Mesendoderm (in vitro differentiated cells): Measurements from ENCODE around the gene SYNM.
"Not testable (repeated sequence)": the region's sequence is repeated elsewhere in the genome, so short reads cannot be mapped to it uniquely, and the experiment has no call there.

ENCODE experiments used
- DNase-seq: peaks from one replicate; pipeline ENCODE4 v3.0.0; 2013
- H2AK5ac ChIP-seq: 2 replicates; pipeline ENCODE4 v1.6.1; 2013; ENCODE audit warnings: low read length, inconsistent platforms
- H2BK120ac ChIP-seq: 2 replicates; pipeline ENCODE4 v1.6.1; 2013; ENCODE audit warnings: low read depth, mild to moderate bottlenecking, low read length, moderate library complexity, mixed read lengths
- H2BK15ac ChIP-seq: replicated peaks from 2 replicates; pipeline ENCODE4 v1.6.1; 2013; ENCODE audit warnings: low read depth, mild to moderate bottlenecking, moderate library complexity
- H2BK5ac ChIP-seq: 2 replicates; pipeline ENCODE4 v1.6.1; 2013; ENCODE audit warnings: low read length, inconsistent platforms
- H3K18ac ChIP-seq: 2 replicates; pipeline ENCODE4 v1.6.1; 2013; ENCODE audit warnings: mild to moderate bottlenecking, low read length, mixed read lengths
- H3K23ac ChIP-seq: one replicate; pipeline ENCODE4 v1.6.1; 2013; ENCODE audit warnings: low read length
- H3K27ac ChIP-seq: 2 replicates; pipeline ENCODE4 v1.5.1; 2013; ENCODE audit warnings: low read depth, mild to moderate bottlenecking, inconsistent platforms, low read length, moderate library complexity
- H3K27me3 ChIP-seq: 2 replicates; pipeline ENCODE4 v1.6.1; 2013; ENCODE audit warnings: low read length, control low read depth, mild to moderate bottlenecking, inconsistent platforms; ENCODE audit not compliant: insufficient read depth, poor library complexity
- H3K36me3 ChIP-seq: 2 replicates; pipeline ENCODE4 v1.6.1; 2013; ENCODE audit warnings: low read length, inconsistent platforms; ENCODE audit not compliant: control insufficient read depth, insufficient read depth
- H3K4ac ChIP-seq: one replicate; pipeline ENCODE4 v1.6.1; 2013; ENCODE audit warnings: low read depth, mild to moderate bottlenecking, low read length, moderate library complexity
- H3K4me1 ChIP-seq: 2 replicates; pipeline ENCODE4 v1.6.1; 2013; ENCODE audit warnings: low read depth, low read length, inconsistent platforms; ENCODE audit not compliant: control insufficient read depth
- H3K4me2 ChIP-seq: 2 replicates; pipeline ENCODE4 v1.6.1; 2013; ENCODE audit warnings: low read length
- H3K4me3 ChIP-seq: 2 replicates; pipeline ENCODE4 v1.5.1; 2013; ENCODE audit warnings: mild to moderate bottlenecking, low read length
- H3K56ac ChIP-seq: one replicate; pipeline ENCODE4 v1.6.1; 2013; ENCODE audit warnings: low read length
- H3K79me1 ChIP-seq: 2 replicates; pipeline ENCODE4 v1.6.1; 2013; ENCODE audit warnings: low read length, inconsistent platforms
- H3K79me2 ChIP-seq: 2 replicates; pipeline ENCODE4 v1.6.1; 2013; ENCODE audit warnings: mild to moderate bottlenecking, low read length; ENCODE audit not compliant: control insufficient read depth, insufficient read depth
- H3K9ac ChIP-seq: 2 replicates; pipeline ENCODE4 v1.6.1; 2013; ENCODE audit warnings: low read length, inconsistent platforms
- H4K5ac ChIP-seq: one replicate; pipeline ENCODE4 v1.6.1; 2013; ENCODE audit warnings: low read length
- H4K8ac ChIP-seq: one replicate; pipeline ENCODE4 v1.6.1; 2013; ENCODE audit warnings: low read depth, mild to moderate bottlenecking, control low read depth, low read length, moderate library complexity
- WGBS: extraction: QIAGEN DNeasy Blood & Tissue Kit; methylation state at CpG from one replicate; pipeline ENCODE4 v1.1.7; 2013; ENCODE audit warnings: low lambda C conversion rate, missing lambda C conversion rate; ENCODE audit not compliant: insufficient coverage; ENCODE audit errors: extremely low coverage; 5-methylcytosine and 5-hydroxymethylcytosine counted together

SYNM gene

GRCh38 chr15:99110581-99111320, 5.9 kb downstream of the SYNM start:
- Histone ChIP-seq H3K36me3 (no peaks in the 10 kb centered on the region), H3K27ac (no peak overlapping the region), H2BK5ac (no peak overlapping the region), H3K79me1 (no peaks in the 10 kb centered on the region), H2BK15ac (no peak overlapping the region), H3K9ac (no peak overlapping the region), H4K8ac (no peak overlapping the region), H3K4me2 (no peak overlapping the region), H3K18ac (no peak overlapping the region), H2BK120ac (no peak overlapping the region), H3K4me3 (no peak overlapping the region), H2AK5ac (no peak overlapping the region), H3K4ac (no peak overlapping the region), H3K56ac (no peak overlapping the region), H3K23ac (no peak overlapping the region), H3K79me2 (no peaks in the 10 kb centered on the region), H3K4me1 (no peaks in the 10 kb centered on the region), H4K5ac (no peak overlapping the region), H3K27me3 (no peaks in the 10 kb centered on the region)
- DNase-seq, result no peak
- WGBS, result no CpG with 5 or more reads among the region's 8 CpGs

DNA sequence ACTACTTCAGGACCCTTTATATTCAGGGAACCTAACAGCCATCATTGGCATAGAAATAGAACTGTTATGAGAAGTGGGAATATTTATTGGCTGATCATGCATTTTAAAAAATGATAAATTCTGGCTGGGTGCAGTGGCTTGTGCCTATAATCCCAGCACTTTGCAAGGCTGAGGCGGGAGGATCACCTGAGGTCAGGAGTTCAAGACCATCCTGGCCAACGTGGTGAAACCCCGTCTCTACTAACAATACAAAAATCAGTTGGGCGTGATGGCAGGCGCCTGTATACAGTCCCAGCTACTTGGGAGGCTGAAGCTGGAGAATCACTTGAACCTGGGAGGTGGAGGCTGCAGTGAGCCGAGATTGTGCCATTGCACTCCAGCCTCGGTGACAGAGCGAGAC, 6.8 kb downstream of the SYNM start:
- H3K79me1 ChIP-seq, H3K27me3 ChIP-seq, H3K56ac ChIP-seq, H3K18ac ChIP-seq, H2AK5ac ChIP-seq, H4K8ac ChIP-seq, H3K4ac ChIP-seq, DNase-seq, H2BK120ac ChIP-seq, H3K79me2 ChIP-seq, H3K4me2 ChIP-seq, H2BK5ac ChIP-seq, H3K36me3 ChIP-seq, H3K9ac ChIP-seq, H3K4me3 ChIP-seq, H2BK15ac ChIP-seq, H4K5ac ChIP-seq, H3K23ac ChIP-seq, H3K4me1 ChIP-seq, H3K27ac ChIP-seq: not testable (repeated sequence)
- no CpG with 5 or more reads among the region's 8 CpGs for WGBS

- H2BK5ac ChIP-seq, result no peak overlapping the region
- H3K4ac ChIP-seq, result no peak overlapping the region
- no peak overlapping the region for H2AK5ac ChIP-seq
- no peaks in the 10 kb centered on the region for H3K4me1 ChIP-seq
- H3K9ac ChIP-seq, result no peak overlapping the region
- H4K5ac ChIP-seq, result no peak overlapping the region
- no peaks in the 10 kb centered on the region for H3K79me2 ChIP-seq
- no peak overlapping the region for H3K4me2 ChIP-seq
- H3K27me3 ChIP-seq, result no peaks in the 10 kb centered on the region
- H2BK120ac ChIP-seq, result no peak overlapping the region
- no peak overlapping the region for H4K8ac ChIP-seq
- H3K56ac ChIP-seq, result no peak overlapping the region
- H3K36me3 ChIP-seq, result no peaks in the 10 kb centered on the region
- H3K79me1 ChIP-seq, result no peaks in the 10 kb centered on the region
- WGBS, result no CpG with 5 or more reads among the region's 13 CpGs
- H3K18ac ChIP-seq, result no peak overlapping the region
- no peak overlapping the region for H3K27ac ChIP-seq
- no peak for DNase-seq
- no peak overlapping the region for H2BK15ac ChIP-seq
- H3K4me3 ChIP-seq, result no peak overlapping the region
- no peak overlapping the region for H3K23ac ChIP-seq
These were observed 8.8 kb downstream of the SYNM start for GRCh38 chr15:99113547-99114271.

DNA sequence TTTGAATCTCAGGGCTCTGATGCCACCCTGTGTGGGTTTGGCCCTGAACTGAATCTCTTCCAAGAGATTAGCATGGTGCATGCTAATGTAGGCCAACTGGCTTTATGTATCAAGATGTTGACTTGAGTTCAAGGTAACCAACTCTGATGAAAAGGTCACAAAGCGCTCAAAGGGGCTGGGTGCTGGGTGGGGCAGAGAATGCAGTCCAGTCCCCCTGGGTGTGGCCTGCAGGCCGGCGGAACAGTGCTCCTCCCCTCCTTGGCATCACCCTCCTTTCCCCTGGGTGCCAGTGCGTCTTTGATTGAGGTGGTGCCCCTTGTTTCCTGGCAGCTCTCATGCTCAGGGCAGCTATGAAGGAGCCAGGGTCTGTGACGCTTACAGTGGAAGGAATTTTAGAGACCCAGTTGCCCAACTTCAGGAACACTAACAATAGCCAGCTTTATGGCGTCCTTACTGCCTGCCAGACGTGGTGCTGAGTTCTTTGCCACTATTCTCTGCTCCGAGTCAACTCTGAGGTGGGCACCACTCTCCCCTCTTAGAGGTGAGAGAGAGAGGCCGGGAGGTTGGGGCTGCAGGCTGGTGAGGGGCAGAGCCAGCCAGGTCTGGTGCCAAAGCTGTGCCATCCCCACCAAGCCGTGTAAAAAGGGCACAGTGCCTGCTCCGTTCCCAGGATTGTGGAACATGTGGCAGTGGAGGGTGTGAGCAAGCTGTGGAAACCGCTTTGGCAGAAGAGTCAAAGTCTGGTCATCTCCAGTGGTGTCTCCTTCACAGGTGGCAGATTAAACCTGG, 9.8 kb downstream of the SYNM start:
- no peak for DNase-seq
- Histone ChIP-seq H3K27me3 (no peaks in the 10 kb centered on the region), H3K27ac (no peak overlapping the region), H3K18ac (no peak overlapping the region), H3K4me1 (no peaks in the 10 kb centered on the region), H2BK120ac (no peak overlapping the region), H3K79me2 (no peaks in the 10 kb centered on the region), H3K4me2 (no peak overlapping the region), H2BK5ac (no peak overlapping the region), H3K23ac (no peak overlapping the region), H4K8ac (no peak overlapping the region), H2AK5ac (no peak overlapping the region), H2BK15ac (no peak overlapping the region), H3K36me3 (no peaks in the 10 kb centered on the region), H3K4ac (no peak overlapping the region), H3K79me1 (no peaks in the 10 kb centered on the region), H4K5ac (no peak overlapping the region), H3K56ac (no peak overlapping the region), H3K4me3 (no peak overlapping the region), H3K9ac (no peak overlapping the region)
- no CpG with 5 or more reads among the region's 12 CpGs for WGBS

DNA sequence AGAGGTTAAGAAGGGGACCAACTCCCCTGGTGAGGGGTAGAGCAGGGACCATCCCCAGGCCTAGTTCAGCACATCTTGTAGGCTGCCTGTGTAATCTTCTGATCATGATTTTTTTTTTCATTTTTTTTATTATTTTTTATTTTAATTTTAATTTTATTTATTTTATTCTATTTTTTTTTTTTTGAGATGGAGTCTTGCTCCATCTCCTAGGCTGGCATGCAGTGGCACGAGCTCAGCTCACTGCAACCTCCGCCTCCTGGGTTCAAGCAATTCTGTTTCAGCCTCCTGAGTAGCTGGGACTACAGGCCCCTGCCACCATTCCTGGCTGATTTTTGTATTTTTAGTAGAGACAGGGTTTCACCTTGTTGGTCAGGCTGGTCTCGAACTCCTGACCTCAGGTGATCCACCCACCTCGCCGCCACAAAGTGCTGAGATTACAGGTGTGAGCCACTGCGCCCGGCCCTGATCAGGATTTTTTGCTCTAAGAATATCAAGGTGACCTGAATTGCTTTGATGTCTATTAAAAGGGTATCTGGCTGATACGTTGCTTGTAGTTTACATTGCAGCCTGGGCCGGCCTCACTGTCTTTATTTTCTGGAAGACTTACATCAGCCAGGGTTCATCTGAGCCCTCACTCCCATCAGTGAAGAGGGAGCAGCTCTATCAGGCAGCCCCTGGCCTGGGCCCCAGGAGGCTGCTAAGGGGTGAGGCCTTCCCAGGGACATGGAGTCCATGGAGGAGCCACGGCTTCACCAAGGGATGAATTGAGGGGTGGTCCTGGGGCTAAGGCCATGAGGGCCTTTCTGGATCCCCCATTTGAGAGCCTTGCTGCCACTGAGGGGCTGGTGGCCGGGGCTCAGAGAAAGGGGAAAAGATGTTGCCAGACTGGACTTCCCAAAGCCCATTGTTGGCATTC, 10.7 kb downstream of the SYNM start:
- no peak overlapping the region for H3K4ac ChIP-seq

More for the DNA sequence above, 10.7 kb downstream of the SYNM start:
- H2BK120ac ChIP-seq, result no peak overlapping the region
- no peak overlapping the region for H2AK5ac ChIP-seq
- H3K56ac ChIP-seq, result no peak overlapping the region
- H4K5ac ChIP-seq, result no peak overlapping the region
- no peak overlapping the region for H4K8ac ChIP-seq
- no peak overlapping the region for H3K4me3 ChIP-seq
- DNase-seq, result no peak
- peaks cover 2% of the 10 kb centered on the region for H3K4me1 ChIP-seq
- no peak overlapping the region for H3K18ac ChIP-seq
- no peak overlapping the region for H2BK5ac ChIP-seq
- no CpG with 5 or more reads among the region's 11 CpGs for WGBS
- no peak overlapping the region for H2BK15ac ChIP-seq
- H3K9ac ChIP-seq, result no peak overlapping the region
- H3K36me3 ChIP-seq, result no peaks in the 10 kb centered on the region
- H3K79me2 ChIP-seq, result no peaks in the 10 kb centered on the region
- H3K23ac ChIP-seq, result no peak overlapping the region
- no peaks in the 10 kb centered on the region for H3K79me1 ChIP-seq
- no peak overlapping the region for H3K27ac ChIP-seq
- no peaks in the 10 kb centered on the region for H3K27me3 ChIP-seq
- H3K4me2 ChIP-seq, result no peak overlapping the region
